ENCODE results near the gene NRCAM. TPM values are rescaled to one million over a fixed set of nuclear protein-coding genes. Genes with fewer than 3 reads are reported as not detected.

NRCAM gene
- total and polyA plus RNA-seq, 2 of the 13 experiments (the other 11 are each of a cell fraction or from before 2014, with no cell fraction given) = 0.31 to 0.33 TPM

GRCh38 chr7:108322046-108322445, 134.2 kb downstream of the NRCAM start:
- TF ChIP-seq MED13 (CRISPR knock-in tag; IDR thresholded peaks at IDR 0.05) (no peak), TOE1 (CRISPR knock-in tag; IDR thresholded peaks at IDR 0.05) (no peak), NFE2 (CRISPR knock-in tag; IDR thresholded peaks at IDR 0.05) (no peak), ZBTB21 (CRISPR knock-in tag; IDR thresholded peaks at IDR 0.05) (no peak), PCBP2 (optimal IDR thresholded peaks at IDR 0.05; ENCODE audit: low read depth, low read length, poor library complexity, severe bottlenecking) (no peak)
- DNase-seq (ENCODE audit: low spot score) = no peak
- H3K4me3 ChIP-seq (replicated peaks in 1 of 3; ENCODE audit: insufficient read depth in 1 of 3, low read depth in 2 of 3, low read length in 3 of 3) = no peak overlapping the region
- H3K36me3 ChIP-seq (replicated peaks in 1 of 2; ENCODE audit: control insufficient read depth in 1 of 2, insufficient read depth in 2 of 2, low read length in 2 of 2) = no peaks in the 10 kb centered on the region
- no peaks in the 10 kb centered on the region for H3K4me1 ChIP-seq (ENCODE audit: insufficient read depth, low read length)
- H4K20me1 ChIP-seq (ENCODE audit: insufficient read depth, low read length) = no peaks in the 10 kb centered on the region
- ATAC-seq = no peak
- ChIA-PET POLR2A (no interaction called here), CTCF (ENCODE audit: low intra/inter-chr PET ratio, low total read pairs) (no interaction called here)
- no peaks in the 10 kb centered on the region for H3K27me3 ChIP-seq (ENCODE audit: control insufficient read depth in 1 of 2, insufficient read depth in 2 of 2, low read length in 2 of 2)
- intact Hi-C loops (cut with micrococcal nuclease; ENCODE audit: unreplicated experiment) (no loop called here), in situ Hi-C loops (cut with HindIII; ENCODE audit: extremely low pct_ligation_motif_present, low pct_unique_long_range_greater_than_20kb) (no loop called here)
- H2AFZ ChIP-seq (ENCODE audit: low read length) = no peak overlapping the region
- BruUV-seq (replicated peaks) = no TSS peak
- FAIRE-seq = no peak
- H3K27ac ChIP-seq (ENCODE audit: extremely low read length, insufficient read depth, low read length) = no peak overlapping the region
- no peaks in the 10 kb centered on the region for H3K9me3 ChIP-seq (ENCODE audit: low read length)
- H3K79me2 ChIP-seq (ENCODE audit: insufficient read depth, low read length) = no peaks in the 10 kb centered on the region
- WGBS (ENCODE audit: low lambda C conversion rate) = 11% methylated on average over 2 of the region's 2 CpGs
- no peak overlapping the region for H3K9ac ChIP-seq (ENCODE audit: insufficient read depth, low read depth, low read length)
- no peak overlapping the region for H3K4me2 ChIP-seq (ENCODE audit: low read depth, low read length)

- H3K9me3 ChIP-seq (ENCODE audit: low read length) = no peaks in the 10 kb centered on the region
- WGBS (ENCODE audit: low lambda C conversion rate) = 43% methylated on average over 1 of the region's 1 CpG
- intact Hi-C loops (cut with micrococcal nuclease; ENCODE audit: unreplicated experiment) = no loop called here
- BruUV-seq (replicated peaks) = no TSS peak
- ATAC-seq = no peak
- no peak for DNase-seq (ENCODE audit: low spot score)
- no peaks in the 10 kb centered on the region for H3K4me1 ChIP-seq (ENCODE audit: insufficient read depth, low read length)
- ChIA-PET CTCF (ENCODE audit: low intra/inter-chr PET ratio, low total read pairs) (no interaction called here), POLR2A (no interaction called here)
- in situ Hi-C loops (cut with HindIII; ENCODE audit: extremely low pct_ligation_motif_present, low pct_unique_long_range_greater_than_20kb) = no loop called here
- H3K27ac ChIP-seq (ENCODE audit: extremely low read length, insufficient read depth, low read length) = no peak overlapping the region
- H3K4me3 ChIP-seq (replicated peaks in 1 of 3; ENCODE audit: insufficient read depth in 1 of 3, low read depth in 2 of 3, low read length in 3 of 3) = no peak overlapping the region
- no peak for FAIRE-seq
- no peaks in the 10 kb centered on the region for H3K27me3 ChIP-seq (ENCODE audit: control insufficient read depth in 1 of 2, insufficient read depth in 2 of 2, low read length in 2 of 2)
- H3K9ac ChIP-seq (ENCODE audit: insufficient read depth, low read depth, low read length) = no peak overlapping the region
- H3K36me3 ChIP-seq (replicated peaks in 1 of 2; ENCODE audit: control insufficient read depth in 1 of 2, insufficient read depth in 2 of 2, low read length in 2 of 2) = no peaks in the 10 kb centered on the region
- TF ChIP-seq ZSCAN12 (CRISPR knock-in tag; IDR thresholded peaks at IDR 0.05) (no peak), ARHGAP35 (CRISPR knock-in tag; IDR thresholded peaks at IDR 0.05; ENCODE audit: borderline replicate concordance) (no peak), NKX3-1 (CRISPR knock-in tag; IDR thresholded peaks at IDR 0.05) (no peak), TEAD3 (CRISPR knock-in tag; optimal IDR thresholded peaks at IDR 0.05; ENCODE audit: borderline replicate concordance) (no peak), PREB (CRISPR knock-in tag; IDR thresholded peaks at IDR 0.05) (no peak), ZNF20 (CRISPR knock-in tag; IDR thresholded peaks at IDR 0.05) (no peak)
- no peak overlapping the region for H3K4me2 ChIP-seq (ENCODE audit: low read depth, low read length)
- H2AFZ ChIP-seq (ENCODE audit: low read length) = no peak overlapping the region
- no peaks in the 10 kb centered on the region for H3K79me2 ChIP-seq (ENCODE audit: insufficient read depth, low read length)
- no peaks in the 10 kb centered on the region for H4K20me1 ChIP-seq (ENCODE audit: insufficient read depth, low read length)
Measured at GRCh38 chr7:108321359-108321758, 134.9 kb downstream of the NRCAM start.

Data from HepG2 (cell line).